IMR-90 (cell line): ENCODE results near the gene EIF2A. TPM values are rescaled to one million over a fixed set of nuclear protein-coding genes. Genes with fewer than 3 reads are reported as not detected.

Experiments
- ATAC-seq: fragments of 200-7000 bp; cut with Tn5 transposase; 2 replicates; pipeline ENCODE4 v1.9.1; 2020; ENCODE audit warnings: low read depth, mild to moderate bottlenecking, moderate library complexity
- BruUV-seq: library from RNA; stranded (reverse); fragments of 400-500 nt; replicated peaks from 2 replicates; lab custom pipeline; 2021; lab: Mats Ljungman, UMichigan
- CTCF ChIA-PET: fragments of 300-600 bp; formaldehyde crosslinking; extraction: SDS; loops from one replicate; lab custom pipeline; 2021; ENCODE audit warnings: antibody characterized with exemption; lab: Yijun Ruan, JAX
- POLR2A ChIA-PET: fragments of 300-600 bp; sonication (Branson Sonifier 250); formaldehyde crosslinking; loops from one replicate; lab custom pipeline; 2022; ENCODE audit warnings: antibody characterized with exemption; ENCODE audit not compliant: unreplicated experiment; lab: Charles Lee
- DNase-seq: peaks from one replicate; pipeline ENCODE4 v3.0.0; 2013
- H2AFZ ChIP-seq: replicated peaks from 2 replicates; pipeline ENCODE3; 2013; ENCODE audit warnings: low read length, mild to moderate bottlenecking; ENCODE audit not compliant: poor library complexity
- H2AK5ac ChIP-seq: 2 replicates; pipeline ENCODE4 v1.6.1; 2013; ENCODE audit warnings: low read depth, low read length, inconsistent platforms
- H2AK9ac ChIP-seq: replicated peaks from 2 replicates; pipeline ENCODE3; 2013; ENCODE audit warnings: mild to moderate bottlenecking, low read depth, low read length, moderate library complexity; ENCODE audit not compliant: poor library complexity
- H2BK120ac ChIP-seq: 2 replicates; pipeline ENCODE4 v1.6.1; 2013; ENCODE audit warnings: low read depth, low read length, inconsistent platforms
- H2BK15ac ChIP-seq: 3 replicates; pipeline ENCODE4 v1.6.1; 2013; ENCODE audit warnings: low read depth, low read length, inconsistent platforms
- H2BK20ac ChIP-seq: 2 replicates; pipeline ENCODE4 v1.6.1; 2013; ENCODE audit warnings: low read depth, mild to moderate bottlenecking, inconsistent platforms, low read length, moderate library complexity
- H2BK5ac ChIP-seq: 2 replicates; pipeline ENCODE4 v1.6.1; 2013; ENCODE audit warnings: mild to moderate bottlenecking, low read depth, low read length, inconsistent platforms; ENCODE audit not compliant: poor library complexity, severe bottlenecking
- H3K14ac ChIP-seq: replicated peaks from 2 replicates; pipeline ENCODE4 v1.6.1; 2013; ENCODE audit warnings: low read depth, low read length, inconsistent platforms
- H3K18ac ChIP-seq: 2 replicates; pipeline ENCODE4 v1.6.1; 2013; ENCODE audit warnings: low read depth, low read length, control low read depth
- H3K23ac ChIP-seq: 2 replicates; pipeline ENCODE4 v1.6.1; 2013; ENCODE audit warnings: low read depth, low read length, inconsistent platforms
- H3K27ac ChIP-seq: 2 replicates; pipeline ENCODE4 v1.5.1; 2013; ENCODE audit warnings: mild to moderate bottlenecking, control low read depth, low read length; ENCODE audit not compliant: insufficient read depth
- H3K27me3 ChIP-seq: 2 replicates; pipeline ENCODE4 v1.6.1; 2013; ENCODE audit warnings: low read length; ENCODE audit not compliant: control insufficient read depth, insufficient read depth
- H3K36me3 ChIP-seq: 2 replicates; pipeline ENCODE4 v1.6.1; 2013; ENCODE audit warnings: low read length, mixed read lengths; ENCODE audit not compliant: control insufficient read depth, insufficient read depth
- H3K4ac ChIP-seq: 2 replicates; pipeline ENCODE4 v1.6.1; 2013; ENCODE audit warnings: low read depth, low read length, inconsistent platforms
- H3K4me1 ChIP-seq: 2 replicates; pipeline ENCODE4 v1.6.1; 2013; ENCODE audit warnings: low read length, mixed read lengths; ENCODE audit not compliant: control insufficient read depth, insufficient read depth
- H3K4me2 ChIP-seq: 2 replicates; pipeline ENCODE4 v1.6.1; 2013; ENCODE audit warnings: low read depth, mild to moderate bottlenecking, control low read depth, low read length, moderate library complexity
- H3K4me3 ChIP-seq: 2 replicates; pipeline ENCODE4 v1.5.1; 2013; ENCODE audit warnings: low read depth, mild to moderate bottlenecking, control low read depth, low read length, moderate library complexity; ENCODE audit not compliant: insufficient read depth
- H3K56ac ChIP-seq: 2 replicates; pipeline ENCODE4 v1.6.1; 2013; ENCODE audit warnings: low read length, inconsistent platforms; ENCODE audit not compliant: insufficient read depth; ENCODE audit errors: extremely low read depth
- H3K79me1 ChIP-seq, 2 experiments: 2 replicates each; pipeline ENCODE4 v1.6.1; 2013; ENCODE audit warnings: low read length in 2 of 2, inconsistent platforms in 1 of 2, low read depth in 1 of 2
- H3K9ac ChIP-seq: 2 replicates; pipeline ENCODE4 v1.6.1; 2013; ENCODE audit warnings: low read depth, low read length, control low read depth
- H3K9me1 ChIP-seq: 2 replicates; pipeline ENCODE4 v1.6.1; 2013; ENCODE audit warnings: low read length, inconsistent platforms; ENCODE audit not compliant: insufficient read depth
- H3K9me3 ChIP-seq: 2 replicates; pipeline ENCODE4 v1.6.1; 2013; ENCODE audit warnings: low read length; ENCODE audit not compliant: control insufficient read depth, insufficient read depth
- H4K20me1 ChIP-seq: 2 replicates; pipeline ENCODE4 v1.6.1; 2013; ENCODE audit warnings: low read length, inconsistent platforms; ENCODE audit not compliant: insufficient read depth
- H4K5ac ChIP-seq: 2 replicates; pipeline ENCODE4 v1.6.1; 2013; ENCODE audit warnings: mild to moderate bottlenecking, low read depth, low read length, control low read depth
- H4K8ac ChIP-seq, 2 experiments: 2 replicates each; pipeline ENCODE4 v1.6.1; 2013; ENCODE audit warnings: low read depth in 2 of 2, low read length in 2 of 2, control low read depth in 1 of 2, inconsistent platforms in 1 of 2
- H4K91ac ChIP-seq: 2 replicates; pipeline ENCODE4 v1.6.1; 2013; ENCODE audit warnings: low read depth, low read length, inconsistent platforms; ENCODE audit not compliant: insufficient read depth
- BHLHE40 ChIP-seq: fragments of 150-350 bp; IDR thresholded peaks from 2 replicates; pipeline ENCODE4 v1.6.1; 2016; ENCODE audit warnings: mild to moderate bottlenecking, low read depth, low read length
- CHD1 ChIP-seq: IDR thresholded peaks from 2 replicates; pipeline ENCODE4 v1.6.1; 2012; ENCODE audit warnings: low read depth, low read length, improper control_type of control experiment
- FOS ChIP-seq: fragments of 150-350 bp; IDR thresholded peaks from 2 replicates; pipeline ENCODE4 v1.6.1; 2016; ENCODE audit warnings: low read depth, low read length
- MAFK ChIP-seq: IDR thresholded peaks from 2 replicates; pipeline ENCODE4 v1.6.1; 2012; ENCODE audit warnings: low read depth, low read length, improper control_type of control experiment
- MAZ ChIP-seq: IDR thresholded peaks from 2 replicates; pipeline ENCODE4 v1.6.1; 2012; ENCODE audit warnings: low read depth, mild to moderate bottlenecking, low read length, improper control_type of control experiment, moderate library complexity, borderline replicate concordance
- MXI1 ChIP-seq: IDR thresholded peaks from 2 replicates; pipeline ENCODE4 v1.6.1; 2012; ENCODE audit warnings: low read depth, mild to moderate bottlenecking, low read length, moderate library complexity, borderline replicate concordance
- NFE2L2 ChIP-seq: fragments of 150-350 bp; IDR thresholded peaks from 2 replicates; pipeline ENCODE4 v1.6.1; 2016; ENCODE audit warnings: low read depth, mild to moderate bottlenecking, low read length
- POLR2A ChIP-seq: IDR thresholded peaks from 2 replicates; pipeline ENCODE4 v1.6.1; 2012; ENCODE audit warnings: mild to moderate bottlenecking, low read depth, low read length
- RAD21 ChIP-seq: IDR thresholded peaks from 2 replicates; pipeline ENCODE4 v1.6.1; 2012; ENCODE audit warnings: low read length, improper control_type of control experiment
- RCOR1 ChIP-seq: IDR thresholded peaks from 2 replicates; pipeline ENCODE4 v1.6.1; 2012; ENCODE audit warnings: mild to moderate bottlenecking, low read length, improper control_type of control experiment; ENCODE audit not compliant: insufficient replicate concordance
- RFX5 ChIP-seq: IDR thresholded peaks from 2 replicates; pipeline ENCODE4 v1.8.0; 2012; ENCODE audit warnings: low read depth, mild to moderate bottlenecking, low read length, moderate library complexity
- SMC3 ChIP-seq: fragments of 150-350 bp; IDR thresholded peaks from 2 replicates; pipeline ENCODE4 v1.6.1; 2016; ENCODE audit warnings: low read depth, mild to moderate bottlenecking, antibody characterized with exemption, low read length, moderate library complexity
- WGBS, 2 experiments: methylation state at CpG; one replicate each; pipeline versions ENCODE4 v1.1.5 to v1.1.7; 2013; ENCODE audit warnings: missing lambda C conversion rate in 2 of 2; ENCODE audit not compliant: insufficient read length in 1 of 2; ENCODE audit errors: extremely low coverage in 2 of 2; 5-methylcytosine and 5-hydroxymethylcytosine counted together
- dilution Hi-C: fragments of 300-500 bp; cut with HindIII; formaldehyde crosslinking; loops from one replicate; pipeline ENCODE4 v1.14.3; 2018; ENCODE audit warnings: low sequenced_read_pairs; ENCODE audit not compliant: unreplicated experiment
- in situ Hi-C: fragments of 300-500 bp; cut with MboI; formaldehyde crosslinking; loops from 3 replicates; pipeline ENCODE4 v1.14.3; 2019; ENCODE audit warnings: low sequenced_read_pairs, inconsistent platforms, mixed read lengths
- intact Hi-C: fragments of 100-400 bp; cut with micrococcal nuclease; formaldehyde crosslinking; loops from 2 replicates; pipeline ENCODE4 v1.10.0; 2022
- polyA plus RNA-seq, 3 experiments: library from polyadenylated mRNA; depleted of rRNA; stranded (reverse); fragments of >200 nt; gene quantifications; 2 replicates each; pipeline ENCODE4 v1.2.3, GENCODE V29; 2012; ENCODE audit warnings: low replicate concordance in 1 of 3
- total RNA-seq: library from RNA; depleted of rRNA; stranded (reverse); fragments of >200 nt; gene quantifications from 2 replicates; pipeline ENCODE4 v1.2.3, GENCODE V29; 2012
- TF ChIP-seq, protein P1 (sequence below): fragments of 150-350 bp; IDR thresholded peaks from 2 replicates; pipeline ENCODE4 v1.6.1; 2016; ENCODE audit warnings: low read depth, mild to moderate bottlenecking, low read length, moderate library complexity, borderline replicate concordance

The EIF2A gene
- total and polyA plus RNA-seq, 2 of the 4 experiments (the other 2 are of a cell fraction) = 61.2 to 166 TPM

DNA sequence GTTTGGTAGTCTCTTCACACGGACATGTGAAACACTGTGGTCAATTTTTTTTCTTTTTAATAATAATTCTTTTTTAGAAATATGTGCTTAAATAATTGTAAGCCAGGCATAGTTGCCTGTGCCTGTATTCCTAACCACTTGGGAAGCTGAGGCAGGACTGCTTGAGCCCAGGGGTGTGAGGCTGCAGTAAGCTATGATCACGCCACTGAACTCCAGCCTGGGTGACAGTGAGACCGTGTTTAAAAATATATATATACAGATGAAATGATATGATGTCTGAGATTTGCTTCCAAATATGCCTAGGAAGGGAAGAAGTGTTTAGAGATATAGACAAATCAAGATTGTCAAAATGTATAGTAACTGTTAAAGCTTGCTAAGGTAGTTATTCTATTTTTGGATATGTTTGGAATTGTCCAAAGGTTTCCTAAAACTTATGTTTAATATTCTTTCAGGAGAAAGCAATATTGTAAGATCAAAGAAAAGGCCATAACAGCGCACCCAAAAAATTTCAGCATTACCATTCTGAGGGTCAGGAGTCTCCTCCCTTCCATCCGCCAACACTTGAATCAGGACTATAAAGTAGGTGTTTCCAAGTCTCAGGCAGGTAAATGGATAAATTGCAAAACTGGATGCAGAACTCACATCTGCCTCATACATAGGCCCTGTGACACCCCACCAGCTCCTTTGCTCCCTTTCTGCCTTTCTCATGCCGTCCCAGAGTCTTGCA lies 56.0 kb downstream of the EIF2A start (continued):
- no peak for TF ChIP-seq POLR2A
- TF ChIP-seq RAD21 = no peak

DNA sequence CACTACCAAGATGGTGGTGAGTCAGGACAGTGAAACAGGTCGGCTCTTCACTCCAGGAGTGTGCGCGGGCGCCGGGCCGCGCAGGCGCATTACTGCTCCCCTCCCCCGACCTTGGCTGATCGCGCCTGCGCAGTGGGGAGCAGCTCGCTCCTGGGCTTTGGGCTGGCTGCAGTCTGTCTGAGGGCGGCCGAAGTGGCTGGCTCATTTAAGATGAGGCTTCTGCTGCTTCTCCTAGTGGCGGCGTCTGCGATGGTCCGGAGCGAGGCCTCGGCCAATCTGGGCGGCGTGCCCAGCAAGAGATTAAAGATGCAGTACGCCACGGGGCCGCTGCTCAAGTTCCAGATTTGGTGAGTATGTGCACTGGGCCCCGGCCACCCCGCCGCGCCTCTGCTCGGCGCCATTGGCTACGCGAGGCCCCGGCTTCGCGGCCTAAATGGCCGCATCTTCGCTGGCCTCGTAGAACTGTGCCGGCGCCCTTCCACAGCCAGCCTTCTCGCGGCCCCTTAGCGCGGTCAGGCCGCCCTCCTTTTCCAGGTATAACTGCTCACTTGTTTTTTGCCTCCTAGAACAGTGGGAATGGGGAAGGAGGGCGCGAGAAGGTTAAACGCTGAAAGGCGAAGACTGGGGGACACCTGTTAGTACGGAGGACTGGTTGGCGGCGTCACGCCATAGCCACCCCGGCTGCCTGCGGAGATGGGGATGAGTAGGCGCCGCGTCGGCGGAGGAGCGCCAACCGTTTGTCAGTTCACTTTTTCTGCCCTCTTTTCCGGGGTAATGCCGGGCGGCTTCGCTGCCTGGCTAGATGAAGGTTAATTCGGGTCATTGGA lies 56.8 kb downstream of the EIF2A start, which contains the start of gene SELENOT:
Gene SELENOT (plus strand): TSS at position 169 of the 827 bp plus-strand sequence. CDS start 42 bp downstream, at position 211.
- H2AK5ac ChIP-seq = peak within 1 kb of the TSS; percentile 93
- in situ Hi-C loops = no loop called here
- no TSS peak for BruUV-seq
- H3K4ac ChIP-seq = peak within 1 kb of the TSS; percentile 100
- H3K9ac ChIP-seq = peak within 1 kb of the TSS; percentile 79
- ATAC-seq = peak; percentile 87
- H2BK20ac ChIP-seq = peak within 1 kb of the TSS; percentile 77; the same call in 1 of the 2 replicates
- H3K27me3 ChIP-seq = no peaks in the 10 kb centered on the region
- H3K9me1 ChIP-seq = peaks cover 3% of the 10 kb centered on the region; the same call in 1 of the 2 replicates
- peak within 1 kb of the TSS; percentile 99 for H2AFZ ChIP-seq
- H2BK15ac ChIP-seq = peak within 1 kb of the TSS; percentile 75
- peak within 1 kb of the TSS; percentile 97 for H2BK120ac ChIP-seq
- peak; percentile 96 for DNase-seq
- peak within 1 kb of the TSS; percentile 87 for H3K27ac ChIP-seq
- peak within 1 kb of the TSS; percentile 98 for H2AK9ac ChIP-seq
- dilution Hi-C loops = no loop called here
- peak within 1 kb of the TSS; percentile 87 for H3K4me2 ChIP-seq
- H4K91ac ChIP-seq = peak within 1 kb of the TSS; percentile 91
- H2BK5ac ChIP-seq = peak within 1 kb of the TSS; percentile 98
- H4K5ac ChIP-seq = peak within 1 kb of the TSS; percentile 68
- peak within 1 kb of the TSS; percentile 79 for H3K56ac ChIP-seq
- H3K14ac ChIP-seq = peak within 1 kb of the TSS; percentile 100
- peaks cover 4% of the 10 kb centered on the region for H3K36me3 ChIP-seq
- H3K4me1 ChIP-seq = no peaks in the 10 kb centered on the region; the same call in 1 of the 2 replicates
- peak within 1 kb of the TSS; percentile 100 for H3K23ac ChIP-seq
- peak within 1 kb of the TSS; percentile 55 to 100 for H4K8ac ChIP-seq
- 0% methylated on average over 12 of the region's 69 CpGs; no CpG with 5 or more reads in 1 of the 2 experiments for WGBS, 2 experiments
- H3K79me1 ChIP-seq = peaks cover 10 to 54% of the 10 kb centered on the region in 2 experiments
- H3K4me3 ChIP-seq = peak within 1 kb of the TSS; percentile 56
- ChIA-PET POLR2A (interaction anchor here (1.0 kb wide), 1 partner anchor 58 kb away, joined by 3 read pairs; no protein-coding TSS in a partner anchor), CTCF (no interaction called here)
- H3K18ac ChIP-seq = peak within 1 kb of the TSS; percentile 76
- H3K9me3 ChIP-seq = no peaks in the 10 kb centered on the region
- intact Hi-C loops = loop anchor here (5.0 kb wide), 2 partner anchors 99 to 159 kb away; partner anchors contain the start of genes ERICH6 and SIAH2
- H4K20me1 ChIP-seq = peaks cover 31% of the 10 kb centered on the region
- TF ChIP-seq MAZ (0 out of 2 replicates have a peak, but pooled peaks have one; percentile 20), BHLHE40 (0 out of 2 replicates have a peak, but pooled peaks have one; percentile 16), CHD1 (peak; percentile 100), RFX5 (no peak), SMC3 (no peak), NFE2L2 (no peak), RCOR1 (no peak), FOS (peak; percentile 51; the same call in 1 of the 2 replicates), MAFK (no peak), MXI1 (0 out of 2 replicates have a peak, but pooled peaks have one; percentile 19), POLR2A (peak; percentile 97)
- TF ChIP-seq, protein P1, sequence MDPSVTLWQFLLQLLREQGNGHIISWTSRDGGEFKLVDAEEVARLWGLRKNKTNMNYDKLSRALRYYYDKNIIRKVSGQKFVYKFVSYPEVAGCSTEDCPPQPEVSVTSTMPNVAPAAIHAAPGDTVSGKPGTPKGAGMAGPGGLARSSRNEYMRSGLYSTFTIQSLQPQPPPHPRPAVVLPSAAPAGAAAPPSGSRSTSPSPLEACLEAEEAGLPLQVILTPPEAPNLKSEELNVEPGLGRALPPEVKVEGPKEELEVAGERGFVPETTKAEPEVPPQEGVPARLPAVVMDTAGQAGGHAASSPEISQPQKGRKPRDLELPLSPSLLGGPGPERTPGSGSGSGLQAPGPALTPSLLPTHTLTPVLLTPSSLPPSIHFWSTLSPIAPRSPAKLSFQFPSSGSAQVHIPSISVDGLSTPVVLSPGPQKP = no peak
